ENCODE measurements around the gene PIGZ.

Gene PIGZ

GRCh38 chr3:196901768-196902167 lies 66.9 kb downstream of the PIGZ start:
- no peak for DNase-seq

Measured in activated CD4-positive, CD25-positive, alpha-beta regulatory T cell treated with anti-CD3 and anti-CD28 coated beads, Interleukin-2, amount 50 U/mL, for 72 hours (primary cell).